Ectodermal cell (in vitro differentiated cells): ENCODE measurements around the gene RGL1.

Experiments
- H3K27ac ChIP-seq: 2 replicates; pipeline ENCODE4 v1.7.0; 2013; ENCODE audit warnings: mild to moderate bottlenecking, low read depth, low read length; ENCODE audit not compliant: insufficient read depth, poor library complexity, severe bottlenecking
- H3K27me3 ChIP-seq: 2 replicates; pipeline ENCODE4 v1.7.0; 2013; ENCODE audit warnings: mild to moderate bottlenecking, low read length; ENCODE audit not compliant: insufficient read depth, control insufficient read depth, poor library complexity, severe bottlenecking
- H3K36me3 ChIP-seq: one replicate; pipeline ENCODE4 v1.7.0; 2013; ENCODE audit warnings: low read length; ENCODE audit not compliant: control insufficient read depth, insufficient read depth
- H3K4me1 ChIP-seq: one replicate; pipeline ENCODE4 v1.7.0; 2013; ENCODE audit warnings: low read length; ENCODE audit not compliant: control insufficient read depth, insufficient read depth
- H3K4me3 ChIP-seq: 2 replicates; pipeline ENCODE4 v1.7.0; 2013; ENCODE audit warnings: low read depth, low read length, control low read depth; ENCODE audit not compliant: insufficient read depth
- H3K9me3 ChIP-seq: 2 replicates; pipeline ENCODE4 v1.7.0; 2013; ENCODE audit warnings: mild to moderate bottlenecking, low read length, moderate library complexity; ENCODE audit not compliant: control insufficient read depth
- WGBS, 2 experiments: methylation state at CpG; one replicate each; pipeline ENCODE4 v1.1.7; 2013; ENCODE audit warnings: missing lambda C conversion rate in 2 of 2; 5-methylcytosine and 5-hydroxymethylcytosine counted together

RGL1 gene

GRCh38 chr1:183922197-183922596, 117.3 kb downstream of the RGL1 start:
- no peaks in the 10 kb centered on the region for H3K4me1 ChIP-seq
- H3K4me3 ChIP-seq: no peak overlapping the region
- no peaks in the 10 kb centered on the region for H3K9me3 ChIP-seq
- WGBS, 2 experiments: 95% methylated on average over 15 of the region's 15 CpGs
- H3K27me3 ChIP-seq: no peaks in the 10 kb centered on the region
- peaks cover 15% of the 10 kb centered on the region for H3K36me3 ChIP-seq
- no peak overlapping the region for H3K27ac ChIP-seq

- 89 to 91% methylated on average over 8 of the region's 8 CpGs for WGBS, 2 experiments
- Histone ChIP-seq H3K36me3 (peaks cover 11% of the 10 kb centered on the region), H3K9me3 (no peaks in the 10 kb centered on the region), H3K4me3 (no peak overlapping the region), H3K4me1 (no peaks in the 10 kb centered on the region), H3K27me3 (no peaks in the 10 kb centered on the region), H3K27ac (no peak overlapping the region)
Observed at GRCh38 chr1:183925947-183926346, 121.0 kb downstream of the RGL1 start.

GRCh38 chr1:183926983-183927382, 122.1 kb downstream of the RGL1 start:
- Histone ChIP-seq H3K36me3 (peaks cover 11% of the 10 kb centered on the region), H3K4me1 (no peaks in the 10 kb centered on the region), H3K4me3 (no peak overlapping the region), H3K27ac (no peak overlapping the region), H3K27me3 (no peaks in the 10 kb centered on the region), H3K9me3 (no peaks in the 10 kb centered on the region)
- 94 to 97% methylated on average over 5 of the region's 5 CpGs for WGBS, 2 experiments

- H3K36me3 ChIP-seq: no peaks in the 10 kb centered on the region
- H3K4me3 ChIP-seq: no peak overlapping the region
- peaks cover 10% of the 10 kb centered on the region for H3K4me1 ChIP-seq
- no peak overlapping the region for H3K27ac ChIP-seq
- 94 to 100% methylated on average over 1 to 2 of the region's 2 CpGs for WGBS, 2 experiments
- no peaks in the 10 kb centered on the region for H3K9me3 ChIP-seq
- H3K27me3 ChIP-seq: no peaks in the 10 kb centered on the region
Observed at GRCh38 chr1:183931646-183932271, 126.8 kb downstream of the RGL1 start.

GRCh38 chr1:183932412-183932811, 127.5 kb downstream of the RGL1 start:
- no peak overlapping the region for H3K27ac ChIP-seq
- no peak overlapping the region for H3K4me3 ChIP-seq
- WGBS, 2 experiments: 85 to 88% methylated on average over 15 of the region's 15 CpGs
- H3K27me3 ChIP-seq: no peaks in the 10 kb centered on the region
- no peaks in the 10 kb centered on the region for H3K9me3 ChIP-seq
- H3K36me3 ChIP-seq: no peaks in the 10 kb centered on the region
- peaks cover 10% of the 10 kb centered on the region for H3K4me1 ChIP-seq

DNA sequence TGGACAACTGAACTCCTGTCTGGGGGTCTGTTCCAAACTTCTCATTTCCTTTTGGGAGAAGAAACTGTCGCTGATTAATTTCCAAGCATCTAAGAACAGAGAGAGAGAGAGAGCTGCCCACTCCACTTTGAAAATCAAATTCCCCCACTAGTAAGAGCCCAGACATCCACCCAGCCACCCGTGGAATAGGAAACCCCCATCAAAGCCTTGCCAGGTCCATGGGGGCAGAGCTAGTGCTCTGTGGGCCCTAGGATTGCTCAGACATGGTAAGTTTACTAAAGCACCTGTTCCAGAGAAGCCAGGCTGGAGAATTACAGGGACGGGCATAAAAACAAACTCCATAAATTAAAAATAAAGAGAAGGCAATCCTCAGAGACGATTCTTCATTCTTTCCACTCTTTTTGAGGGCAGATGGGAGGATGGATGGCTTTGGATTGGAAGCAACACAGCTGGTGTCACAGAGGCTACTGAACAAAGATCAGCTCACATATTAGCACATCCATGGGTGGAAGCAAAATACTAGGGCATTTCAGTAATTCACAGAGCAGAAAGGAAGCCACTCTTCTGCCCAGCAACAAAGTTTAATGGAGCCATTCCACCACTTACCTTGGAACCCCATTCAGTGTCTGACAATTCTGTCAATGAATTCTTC, 128.7 kb downstream of the RGL1 start:
- WGBS, 2 experiments: 91 to 94% methylated on average over 2 to 4 of the region's 4 CpGs
- Histone ChIP-seq H3K9me3 (no peaks in the 10 kb centered on the region), H3K4me3 (no peak overlapping the region), H3K4me1 (peaks cover 10% of the 10 kb centered on the region), H3K27ac (no peak overlapping the region), H3K27me3 (no peaks in the 10 kb centered on the region), H3K36me3 (no peaks in the 10 kb centered on the region)

DNA sequence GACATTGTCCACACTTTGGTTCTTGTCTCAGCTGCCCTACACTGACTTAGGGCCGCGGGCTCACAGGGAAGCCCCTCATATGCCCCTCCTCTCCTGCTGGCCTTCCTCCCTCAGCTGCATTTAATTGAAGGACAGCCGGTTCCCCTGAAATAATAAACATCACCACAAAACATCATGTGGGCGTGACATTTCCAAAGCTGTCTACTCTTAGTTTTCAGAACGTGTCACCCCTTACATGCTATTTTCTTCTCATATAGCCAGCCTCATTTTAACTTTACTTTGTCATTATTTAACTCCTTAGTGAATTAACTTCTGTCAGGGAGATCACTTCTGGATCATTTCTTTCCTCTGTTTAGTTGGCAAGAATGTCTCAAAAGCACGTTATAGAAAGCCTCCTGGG, 129.4 kb downstream of the RGL1 start:
- WGBS, 2 experiments: 81 to 86% methylated on average over 6 of the region's 6 CpGs
- Histone ChIP-seq H3K27ac (no peak overlapping the region), H3K36me3 (no peaks in the 10 kb centered on the region), H3K27me3 (no peaks in the 10 kb centered on the region), H3K4me3 (no peak overlapping the region), H3K9me3 (no peaks in the 10 kb centered on the region), H3K4me1 (peaks cover 10% of the 10 kb centered on the region)

GRCh38 chr1:183936009-183936408, 131.1 kb downstream of the RGL1 start:
- Histone ChIP-seq H3K9me3 (no peaks in the 10 kb centered on the region), H3K27ac (no peak overlapping the region), H3K36me3 (no peaks in the 10 kb centered on the region), H3K27me3 (no peaks in the 10 kb centered on the region), H3K4me3 (no peak overlapping the region), H3K4me1 (peaks cover 10% of the 10 kb centered on the region)
- WGBS, 2 experiments: 90 to 93% methylated on average over 7 of the region's 7 CpGs

GRCh38 chr1:183936791-183937190, 131.9 kb downstream of the RGL1 start:
- 94 to 96% methylated on average over 7 of the region's 7 CpGs for WGBS, 2 experiments
- H3K9me3 ChIP-seq: no peaks in the 10 kb centered on the region
- H3K4me1 ChIP-seq: peaks cover 10% of the 10 kb centered on the region
- no peaks in the 10 kb centered on the region for H3K36me3 ChIP-seq
- H3K27me3 ChIP-seq: no peaks in the 10 kb centered on the region
- H3K27ac ChIP-seq: no peak overlapping the region
- H3K4me3 ChIP-seq: no peak overlapping the region

DNA sequence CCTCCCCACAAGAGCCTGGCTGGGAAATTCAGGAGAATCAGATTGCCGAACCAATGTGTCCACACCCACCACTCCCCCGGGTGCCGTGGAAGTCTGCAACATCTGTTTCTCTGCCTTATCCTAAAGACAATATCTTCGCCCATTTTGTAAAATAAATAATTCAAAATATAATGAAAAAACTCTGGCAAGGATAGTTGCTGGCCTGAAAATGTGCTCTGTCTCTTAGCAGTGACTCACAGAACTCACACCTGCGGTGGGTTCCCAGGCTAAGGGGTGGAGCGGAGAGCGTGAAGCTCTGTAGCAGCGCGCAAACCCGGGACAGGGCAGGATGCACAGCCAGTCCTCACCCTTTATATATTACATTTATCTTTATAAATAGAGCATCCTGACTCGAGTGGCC, 132.7 kb downstream of the RGL1 start:
- H3K36me3 ChIP-seq: no peaks in the 10 kb centered on the region
- no peaks in the 10 kb centered on the region for H3K27me3 ChIP-seq
- no peak overlapping the region for H3K27ac ChIP-seq
- no peak overlapping the region for H3K4me3 ChIP-seq
- 88 to 92% methylated on average over 11 of the region's 11 CpGs for WGBS, 2 experiments
- H3K4me1 ChIP-seq: peaks cover 13% of the 10 kb centered on the region
- H3K9me3 ChIP-seq: no peaks in the 10 kb centered on the region
